ENCODE results near the gene GCLM.

The GCLM gene

DNA sequence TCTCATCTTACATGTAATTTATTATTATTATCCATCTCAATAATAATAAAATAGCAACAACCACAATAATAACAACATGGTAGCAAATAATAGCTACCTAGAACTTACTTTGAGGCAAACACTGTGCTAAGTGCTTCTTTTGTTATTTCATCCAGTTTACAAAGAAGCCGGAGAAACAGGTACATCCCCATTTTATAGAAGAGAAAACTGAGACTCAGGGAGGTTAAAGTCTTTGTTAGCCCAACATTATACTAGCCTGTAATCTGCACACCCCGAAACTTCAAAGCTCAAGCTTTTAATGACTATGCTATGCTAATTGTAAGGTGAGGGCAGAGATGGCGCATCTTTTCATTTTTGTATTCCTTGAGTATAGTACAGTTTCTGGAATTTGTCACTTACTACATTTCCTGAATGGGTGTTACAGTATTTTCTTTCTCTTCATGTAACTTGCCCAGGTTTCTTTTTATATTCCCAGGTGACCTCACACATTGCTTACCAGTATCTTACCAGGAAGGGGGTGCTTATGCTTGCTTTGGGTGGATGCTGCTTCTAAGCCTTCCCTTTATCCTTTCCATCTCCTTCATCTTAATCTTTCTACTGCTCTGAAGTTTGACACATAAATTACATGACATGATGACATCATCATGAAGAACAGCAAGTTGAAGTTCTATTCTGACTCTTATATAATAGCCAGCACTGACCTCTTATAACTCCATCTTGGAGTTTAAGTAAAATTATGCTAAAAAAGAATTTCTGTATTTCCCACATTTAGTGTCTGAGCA, 8.3 kb downstream of the GCLM start:
- FAIRE-seq (no peak), DNase-seq (ENCODE audit: insufficient read length, low spot score) (no peak)
- TF ChIP-seq POU2F2 (IDR thresholded peaks at IDR 0.05; ENCODE audit: low read depth, low read length) = no peak
- no peak for TF ChIP-seq POLR2A (IDR thresholded peaks at IDR 0.05; ENCODE audit: low read depth, low read length)
- no peak for TF ChIP-seq POLR2AphosphoS5 (IDR thresholded peaks at IDR 0.05; ENCODE audit: low read depth, low read length)
- TF ChIP-seq TAF1 (IDR thresholded peaks at IDR 0.05; ENCODE audit: low read depth, low read length) = no peak
- TF ChIP-seq PAX5 (IDR thresholded peaks at IDR 0.05; ENCODE audit: insufficient read depth, low read length, severe bottlenecking) = no peak
- TF ChIP-seq SPI1 (IDR thresholded peaks at IDR 0.05; ENCODE audit: low read depth, low read length) = no peak

DNA sequence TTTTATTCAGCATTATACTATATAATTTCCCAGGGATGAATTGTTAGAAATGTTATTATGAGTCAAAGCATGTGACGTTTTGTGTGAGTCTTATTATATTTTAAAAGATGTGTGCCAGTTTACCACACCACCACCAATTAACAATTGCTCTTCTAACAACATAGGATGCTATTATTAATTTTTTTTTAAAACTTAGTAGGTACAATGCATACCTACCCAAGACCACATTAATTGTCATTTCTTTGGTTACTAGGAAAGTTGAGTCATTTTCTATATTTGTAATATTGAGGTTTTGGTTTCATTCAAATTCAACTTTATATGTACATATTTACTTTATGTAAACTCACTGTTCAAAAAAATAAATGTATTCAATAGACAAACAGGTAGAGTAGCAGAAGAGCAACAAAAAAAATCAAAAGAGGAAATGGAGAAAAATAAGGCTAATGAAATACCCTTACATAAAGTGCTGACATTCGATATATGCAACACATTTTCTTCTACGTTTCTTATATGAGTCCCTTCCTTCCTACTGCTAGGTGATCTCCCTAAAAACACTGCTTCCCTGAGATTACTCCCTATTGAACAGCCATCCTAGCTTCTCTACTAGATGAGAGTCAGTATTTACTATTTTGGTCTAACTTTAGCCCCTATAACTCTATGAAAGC, 9.6 kb downstream of the GCLM start:
- FAIRE-seq = no peak

DNA sequence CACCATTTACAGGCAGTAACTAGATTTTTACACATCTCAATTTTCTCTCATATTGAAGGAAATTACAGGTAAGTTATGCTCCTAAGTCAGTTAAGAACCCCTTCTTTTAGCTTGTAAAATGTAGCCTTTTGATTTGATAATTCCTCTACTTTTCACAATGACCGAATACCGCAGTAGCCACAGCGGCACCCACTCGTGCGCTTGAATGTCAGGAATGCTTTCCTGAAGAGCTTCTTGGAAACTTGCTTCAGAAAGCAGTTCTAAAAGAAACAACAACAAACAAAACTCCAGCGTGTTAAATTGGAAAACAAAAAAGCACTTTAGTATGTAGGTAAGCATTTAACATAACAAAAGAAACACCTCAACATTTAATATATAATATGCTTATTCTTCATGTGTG, 20.3 kb downstream of the GCLM start:
- FAIRE-seq = no peak
- TF ChIP-seq TAF1 (IDR thresholded peaks at IDR 0.05; ENCODE audit: low read depth, low read length) (no peak), POLR2A (IDR thresholded peaks at IDR 0.05; ENCODE audit: low read depth, low read length) (no peak), POLR2AphosphoS5 (IDR thresholded peaks at IDR 0.05; ENCODE audit: low read depth, low read length) (no peak), SPI1 (IDR thresholded peaks at IDR 0.05; ENCODE audit: low read depth, low read length) (no peak), PAX5 (IDR thresholded peaks at IDR 0.05; ENCODE audit: insufficient read depth, low read length, severe bottlenecking) (no peak), POU2F2 (IDR thresholded peaks at IDR 0.05; ENCODE audit: low read depth, low read length) (no peak)

More for the DNA sequence above, 9.6 kb downstream of the GCLM start:
- DNase-seq (ENCODE audit: insufficient read length, low spot score) = no peak
- no peak for TF ChIP-seq POLR2A (IDR thresholded peaks at IDR 0.05; ENCODE audit: low read depth, low read length)
- TF ChIP-seq PAX5 (IDR thresholded peaks at IDR 0.05; ENCODE audit: insufficient read depth, low read length, severe bottlenecking) = no peak
- no peak for TF ChIP-seq POLR2AphosphoS5 (IDR thresholded peaks at IDR 0.05; ENCODE audit: low read depth, low read length)
- no peak for TF ChIP-seq TAF1 (IDR thresholded peaks at IDR 0.05; ENCODE audit: low read depth, low read length)
- TF ChIP-seq POU2F2 (IDR thresholded peaks at IDR 0.05; ENCODE audit: low read depth, low read length) = no peak
- no peak for TF ChIP-seq SPI1 (IDR thresholded peaks at IDR 0.05; ENCODE audit: low read depth, low read length)

DNA sequence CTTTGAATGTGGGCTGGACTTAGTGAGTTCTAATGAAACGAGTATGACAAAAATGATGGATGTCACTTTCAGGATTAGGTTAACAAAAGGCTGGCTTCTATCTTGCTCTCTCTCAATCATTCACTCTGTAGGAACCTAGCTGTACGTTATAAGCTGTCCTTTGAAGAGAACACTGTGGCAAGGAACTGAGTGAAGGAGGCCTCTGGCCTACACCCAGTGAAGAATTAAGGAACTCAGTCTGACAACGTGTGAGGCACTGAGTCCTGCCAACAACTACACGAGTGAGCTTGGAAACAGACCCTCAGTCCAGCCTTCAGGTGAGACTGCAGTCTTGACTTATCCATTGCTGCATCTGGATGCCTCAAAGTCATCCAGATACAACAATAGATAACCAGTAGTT, 27.0 kb downstream of the GCLM start:
- no peak for FAIRE-seq
- no peak for DNase-seq (ENCODE audit: insufficient read length, low spot score)
- TF ChIP-seq POLR2A (IDR thresholded peaks at IDR 0.05; ENCODE audit: low read depth, low read length) = no peak
- no peak for TF ChIP-seq POLR2AphosphoS5 (IDR thresholded peaks at IDR 0.05; ENCODE audit: low read depth, low read length)
- TF ChIP-seq TAF1 (IDR thresholded peaks at IDR 0.05; ENCODE audit: low read depth, low read length) = no peak
- no peak for TF ChIP-seq PAX5 (IDR thresholded peaks at IDR 0.05; ENCODE audit: insufficient read depth, low read length, severe bottlenecking)
- TF ChIP-seq SPI1 (IDR thresholded peaks at IDR 0.05; ENCODE audit: low read depth, low read length) = no peak
- no peak for TF ChIP-seq POU2F2 (IDR thresholded peaks at IDR 0.05; ENCODE audit: low read depth, low read length)

More for the DNA sequence above, 20.3 kb downstream of the GCLM start:
- DNase-seq (ENCODE audit: insufficient read length, low spot score) = no peak

DNA sequence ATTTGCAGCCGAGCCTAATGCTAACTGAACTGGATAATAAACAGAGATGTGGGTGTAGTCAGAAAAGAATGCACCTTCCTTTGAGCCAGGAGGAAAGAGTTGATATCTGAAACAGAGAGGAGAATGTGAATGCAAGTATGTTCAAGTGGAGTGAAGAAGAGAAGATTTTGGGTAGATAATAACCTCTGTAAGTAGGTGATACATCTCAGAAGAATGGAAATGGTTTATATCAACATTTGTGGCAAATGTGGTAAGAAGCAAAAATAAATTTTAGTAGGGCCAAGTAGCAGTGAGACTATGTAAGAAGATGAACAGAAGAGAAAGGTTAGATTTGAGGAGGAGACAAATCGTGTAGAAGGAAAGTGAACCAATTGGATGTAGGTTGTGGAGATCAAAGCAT, 28.5 kb downstream of the GCLM start:
- TF ChIP-seq SPI1 (IDR thresholded peaks at IDR 0.05; ENCODE audit: low read depth, low read length) (no peak), POU2F2 (IDR thresholded peaks at IDR 0.05; ENCODE audit: low read depth, low read length) (no peak), TAF1 (IDR thresholded peaks at IDR 0.05; ENCODE audit: low read depth, low read length) (no peak), PAX5 (IDR thresholded peaks at IDR 0.05; ENCODE audit: insufficient read depth, low read length, severe bottlenecking) (no peak), POLR2AphosphoS5 (IDR thresholded peaks at IDR 0.05; ENCODE audit: low read depth, low read length) (no peak), POLR2A (IDR thresholded peaks at IDR 0.05; ENCODE audit: low read depth, low read length) (no peak)
- FAIRE-seq = no peak
- no peak for DNase-seq (ENCODE audit: insufficient read length, low spot score)

GRCh38 chr1:93878889-93879586, 30.2 kb downstream of the GCLM start, which contains the start of gene DNTTIP2:
DNTTIP2 (minus strand) TSS chr1:93879206; CDS start chr1:93879148, 58 bp downstream.
- TF ChIP-seq POLR2A (IDR thresholded peaks at IDR 0.05; ENCODE audit: low read depth, low read length) (peak; percentile 99), POU2F2 (IDR thresholded peaks at IDR 0.05; ENCODE audit: low read depth, low read length) (peak; percentile 89), PAX5 (IDR thresholded peaks at IDR 0.05; ENCODE audit: insufficient read depth, low read length, severe bottlenecking) (no peak), TAF1 (IDR thresholded peaks at IDR 0.05; ENCODE audit: low read depth, low read length) (peak; percentile 99), POLR2AphosphoS5 (IDR thresholded peaks at IDR 0.05; ENCODE audit: low read depth, low read length) (peak; percentile 98), SPI1 (IDR thresholded peaks at IDR 0.05; ENCODE audit: low read depth, low read length) (peak; percentile 70)
- FAIRE-seq = peak; percentile 85
- DNase-seq (ENCODE audit: insufficient read length, low spot score) = peak; percentile 70

GRCh38 chr1:93878501-93878888, 30.7 kb downstream of the GCLM start:
- no peak for TF ChIP-seq TAF1 (IDR thresholded peaks at IDR 0.05; ENCODE audit: low read depth, low read length)
- TF ChIP-seq POLR2A (IDR thresholded peaks at IDR 0.05; ENCODE audit: low read depth, low read length) = no peak
- TF ChIP-seq SPI1 (IDR thresholded peaks at IDR 0.05; ENCODE audit: low read depth, low read length) = no peak
- no peak for FAIRE-seq
- DNase-seq (ENCODE audit: insufficient read length, low spot score) = peak; percentile 33

DNA sequence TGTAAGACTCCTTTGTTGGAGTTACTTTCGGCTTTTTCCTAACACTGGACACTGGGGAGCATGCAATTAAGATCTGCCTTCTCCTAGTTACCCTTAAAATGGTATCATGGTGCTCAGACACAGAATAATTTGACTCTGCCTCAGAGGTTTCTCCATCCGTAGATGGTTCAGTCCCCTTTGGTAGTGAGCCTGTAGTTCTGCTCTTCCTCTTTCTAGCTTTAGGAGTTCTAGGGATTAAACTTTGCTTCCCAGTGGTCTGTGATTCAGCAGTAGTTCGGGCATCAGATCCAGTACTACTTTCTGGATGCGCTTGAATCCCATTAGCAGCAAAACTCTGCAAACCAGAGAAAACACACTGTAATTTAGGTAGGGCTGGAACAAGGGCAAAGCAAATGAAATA, 31.7 kb downstream of the GCLM start:
- TF ChIP-seq POLR2A (IDR thresholded peaks at IDR 0.05; ENCODE audit: low read depth, low read length) (no peak), TAF1 (IDR thresholded peaks at IDR 0.05; ENCODE audit: low read depth, low read length) (no peak), SPI1 (IDR thresholded peaks at IDR 0.05; ENCODE audit: low read depth, low read length) (no peak), PAX5 (IDR thresholded peaks at IDR 0.05; ENCODE audit: insufficient read depth, low read length, severe bottlenecking) (no peak), POU2F2 (IDR thresholded peaks at IDR 0.05; ENCODE audit: low read depth, low read length) (no peak), POLR2AphosphoS5 (IDR thresholded peaks at IDR 0.05; ENCODE audit: low read depth, low read length) (no peak)
- FAIRE-seq (no peak), DNase-seq (ENCODE audit: insufficient read length, low spot score) (no peak)

DNA sequence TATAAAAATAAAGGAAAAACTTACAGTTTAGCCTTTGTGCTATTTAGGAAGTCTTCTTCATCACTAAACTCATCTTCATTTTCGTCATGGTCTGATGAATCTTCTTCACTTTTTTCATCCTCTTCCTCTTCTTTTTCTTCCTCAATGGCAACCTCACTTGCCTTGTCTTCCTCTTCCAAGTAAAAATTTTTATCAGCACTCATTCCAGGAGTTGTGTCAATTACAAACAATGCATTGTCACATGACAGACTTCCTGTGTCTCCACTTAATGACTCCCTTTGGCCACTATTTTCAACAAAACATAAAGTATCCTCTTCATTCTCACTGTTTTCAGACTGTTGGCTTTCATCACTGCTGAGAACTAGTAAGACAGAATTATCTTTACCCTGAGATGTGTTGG, 33.0 kb downstream of the GCLM start:
- DNase-seq (ENCODE audit: insufficient read length, low spot score) = no peak
- TF ChIP-seq POLR2AphosphoS5 (IDR thresholded peaks at IDR 0.05; ENCODE audit: low read depth, low read length) (no peak), POU2F2 (IDR thresholded peaks at IDR 0.05; ENCODE audit: low read depth, low read length) (no peak), SPI1 (IDR thresholded peaks at IDR 0.05; ENCODE audit: low read depth, low read length) (no peak), POLR2A (IDR thresholded peaks at IDR 0.05; ENCODE audit: low read depth, low read length) (no peak), TAF1 (IDR thresholded peaks at IDR 0.05; ENCODE audit: low read depth, low read length) (no peak), PAX5 (IDR thresholded peaks at IDR 0.05; ENCODE audit: insufficient read depth, low read length, severe bottlenecking) (no peak)
- no peak for FAIRE-seq

Measured in GM12891 (cell line).